Measurements from ENCODE around the gene ARGLU1.

DNA sequence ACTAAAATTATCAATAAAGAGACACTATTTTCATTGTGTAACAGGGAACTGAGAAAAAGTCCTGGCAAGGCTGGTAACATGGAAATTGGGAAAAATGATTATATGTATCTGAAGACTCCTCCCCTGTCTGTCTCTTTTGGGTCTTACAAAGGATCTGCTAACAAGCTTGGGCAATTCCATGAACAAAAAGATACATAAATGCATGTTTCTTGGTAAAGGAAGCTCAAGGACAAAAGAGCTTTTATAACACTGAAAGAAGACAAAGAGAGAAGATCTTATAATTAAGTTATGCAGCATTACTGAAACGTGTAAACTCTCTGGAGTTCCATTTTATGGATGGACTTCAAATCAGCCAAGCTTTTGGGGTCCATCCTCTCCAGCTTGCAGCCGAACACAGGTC, 61.7 kb downstream of the ARGLU1 start:
- TF ChIP-seq EZH2 (IDR thresholded peaks at IDR 0.05) (no peak), POLR2AphosphoS5 (IDR thresholded peaks at IDR 0.05; ENCODE audit: borderline replicate concordance, low read depth, low read length) (no peak), FOXP2 (optimal IDR thresholded peaks at IDR 0.05; ENCODE audit: control extremely low read depth, extremely low read length, insufficient read depth) (no peak)

All from SK-N-MC (cell line).